Tibial nerve (tissue), 4 donors: ENCODE data around the gene CCM2L. TPM values are rescaled to one million over a fixed set of nuclear protein-coding genes. Genes with fewer than 3 reads are reported as not detected.
A peak's percentile ranks its signal among the peaks of the same experiment; 100 is the strongest.

Source experiments
- DNase-seq, 2 donors: peaks; one replicate each; pipeline ENCODE4 v3.0.0-alpha.2; 2019; ENCODE audit warnings: low spot score in 2 of 2
- H3K27ac ChIP-seq, 4 donors: fragments of 200-600 bp; sonication (generic) in 3 of 4; one replicate each; pipeline ENCODE4 v1.5.1; 2017 to 2019; ENCODE audit warnings: mild to moderate bottlenecking in 1 of 4
- H3K27me3 ChIP-seq, 2 donors: fragments of 200-600 bp; sonication (generic) in 1 of 2; one replicate each; pipeline versions ENCODE4 v1.5.1 to v1.6.0; 2017 to 2019
- H3K36me3 ChIP-seq, 3 donors: fragments of 200-600 bp; sonication (generic); one replicate each; pipeline ENCODE4 v1.5.1; 2018 to 2019
- H3K4me1 ChIP-seq, 4 donors: fragments of 200-600 bp; sonication (generic) in 3 of 4; one replicate each; pipeline ENCODE4 v1.5.1; 2017 to 2019
- H3K4me3 ChIP-seq, 4 donors: fragments of 200-600 bp; sonication (generic) in 3 of 4; one replicate each; pipeline ENCODE4 v1.5.1; 2017 to 2019; ENCODE audit warnings: mild to moderate bottlenecking in 1 of 4, moderate library complexity in 1 of 4
- H3K9me3 ChIP-seq, 4 donors: fragments of 200-600 bp; sonication (generic) in 3 of 4; one replicate each; pipeline ENCODE4 v1.5.1; 2017 to 2019
- CTCF ChIP-seq, 5 experiments: fragments of 200-600 bp in 3 of 5; fragments of 450-650 bp in 2 of 5; sonication (generic) in 3 of 5; IDR thresholded peaks; one replicate each; pipeline ENCODE4 v1.5.1; 2016 to 2019; ENCODE audit warnings: antibody characterized with exemption in 5 of 5, mild to moderate bottlenecking in 3 of 5, moderate library complexity in 2 of 5
- EP300 ChIP-seq, 2 donors: sonication (generic); formaldehyde crosslinking; IDR thresholded peaks; one replicate each; pipeline ENCODE4 v1.6.1; 2017; ENCODE audit warnings: antibody characterized with exemption in 2 of 2, mild to moderate bottlenecking in 1 of 2
- POLR2A ChIP-seq, 2 donors: fragments of 450-650 bp; IDR thresholded peaks; one replicate each; pipeline ENCODE4 v1.6.1; 2017; ENCODE audit warnings: antibody characterized with exemption in 2 of 2, mild to moderate bottlenecking in 2 of 2, moderate library complexity in 2 of 2
- WGBS, 2 donors: methylation state at CpG; one replicate each; pipeline ENCODE4 v1.1.5; 2018; 5-methylcytosine and 5-hydroxymethylcytosine counted together
- total RNA-seq, 4 donors: library from RNA; depleted of rRNA; stranded (reverse); fragments of >200 nt; gene quantifications; one replicate each; pipeline ENCODE4 v1.1.0, GENCODE V29; 2016

CCM2L gene
- total RNA-seq, 4 donors from 2014 or later = 5.4 to 14.2 (median 13.6) TPM

GRCh38 chr20:32040142-32040953, 30.1 kb downstream of the CCM2L start:
- WGBS, 2 donors = 56 to 68% methylated on average over 7 to 8 of the region's 10 CpGs
- Histone ChIP-seq H3K36me3 (no peaks in the 10 kb centered on the region), H3K27ac (peak overlapping the region in 1 of 4 donors; percentile 17), H3K4me3 (no peak overlapping the region), H3K4me1 (no peaks in the 10 kb centered on the region), H3K27me3 (peaks cover 0 to 14% of the 10 kb centered on the region in 2 donors), H3K9me3 (no peaks in the 10 kb centered on the region)
- DNase-seq = no peak
- TF ChIP-seq EP300 (IDR thresholded peaks at IDR 0.05) (peak in 1 of 2 donors; percentile 15), CTCF (IDR thresholded peaks at IDR 0.05) (no peak)

GRCh38 chr20:32045999-32046398, 35.8 kb downstream of the CCM2L start:
- Histone ChIP-seq H3K36me3 (no peaks in the 10 kb centered on the region), H3K27me3 (peaks cover 0 to 24% of the 10 kb centered on the region in 2 donors), H3K4me1 (peaks cover 0 to 2% (median 0%) of the 10 kb centered on the region in 4 donors), H3K4me3 (no peak overlapping the region), H3K27ac (no peak overlapping the region), H3K9me3 (no peaks in the 10 kb centered on the region)
- DNase-seq = no peak
- WGBS, 2 donors = 46% methylated on average over 3 of the region's 3 CpGs
- TF ChIP-seq POLR2A (IDR thresholded peaks at IDR 0.05) = no peak
- no peak for TF ChIP-seq CTCF (IDR thresholded peaks at IDR 0.05)
- TF ChIP-seq EP300 (IDR thresholded peaks at IDR 0.05) = no peak

GRCh38 chr20:32050324-32050841, 40.1 kb downstream of the CCM2L start:
- peaks cover 0 to 24% (median 7%) of the 10 kb centered on the region in 4 donors for H3K4me1 ChIP-seq
- H3K27ac ChIP-seq = no peak overlapping the region
- no peak overlapping the region for H3K4me3 ChIP-seq
- H3K9me3 ChIP-seq = no peaks in the 10 kb centered on the region
- 92% methylated on average over 4 of the region's 4 CpGs for WGBS, 2 donors
- DNase-seq = no peak
- no peak for TF ChIP-seq POLR2A (IDR thresholded peaks at IDR 0.05)
- no peaks in the 10 kb centered on the region for H3K36me3 ChIP-seq
- H3K27me3 ChIP-seq = peaks cover 0 to 63% of the 10 kb centered on the region in 2 donors

- Histone ChIP-seq H3K27ac (peak overlapping the region in 1 of 4 donors; percentile 48), H3K27me3 (peaks cover 0 to 63% of the 10 kb centered on the region in 2 donors), H3K4me1 (peaks cover 0 to 24% (median 7%) of the 10 kb centered on the region in 4 donors), H3K4me3 (no peak overlapping the region), H3K36me3 (no peaks in the 10 kb centered on the region), H3K9me3 (no peaks in the 10 kb centered on the region)
- peak in 1 of 2 donors; percentile 48 for TF ChIP-seq EP300 (IDR thresholded peaks at IDR 0.05)
- no peak for TF ChIP-seq POLR2A (IDR thresholded peaks at IDR 0.05)
- DNase-seq = no peak
- 19 to 22% methylated on average over 17 of the region's 17 CpGs for WGBS, 2 donors
Observed at GRCh38 chr20:32050851-32051556, 40.8 kb downstream of the CCM2L start.

GRCh38 chr20:32051720-32052089, 41.5 kb downstream of the CCM2L start:
- Histone ChIP-seq H3K4me1 (peaks cover 0 to 24% (median 7%) of the 10 kb centered on the region in 4 donors), H3K4me3 (peak overlapping the region in 3 of 4 donors; percentile 33 to 50 (median 37)), H3K27me3 (peaks cover 0 to 67% of the 10 kb centered on the region in 2 donors), H3K9me3 (no peaks in the 10 kb centered on the region), H3K36me3 (no peaks in the 10 kb centered on the region), H3K27ac (peak overlapping the region in 1 of 4 donors; percentile 48)
- WGBS, 2 donors = 8 to 10% methylated on average over 14 of the region's 14 CpGs
- DNase-seq = no peak
- TF ChIP-seq EP300 (IDR thresholded peaks at IDR 0.05) = no peak
- TF ChIP-seq POLR2A (IDR thresholded peaks at IDR 0.05) = no peak
- TF ChIP-seq CTCF (IDR thresholded peaks at IDR 0.05) = no peak
